ENCODE measurements around the gene SLC16A4.
A peak's percentile ranks its signal among the peaks of the same experiment; 100 is the strongest.
"Not testable (repeated sequence)": the region's sequence is repeated elsewhere in the genome, so short reads cannot be mapped to it uniquely, and the experiment has no call there.

SLC16A4 gene

GRCh38 chr1:110409316-110409715, 18.5 kb upstream of the SLC16A4 start:
- no peak overlapping the region for H3K4me3 ChIP-seq (ENCODE audit: low read depth, low read length)

GRCh38 chr1:110408488-110408887, 17.7 kb upstream of the SLC16A4 start:
- no peak overlapping the region for H3K4me3 ChIP-seq (ENCODE audit: low read depth, low read length)

- peak within 1 kb of the TSS; percentile 66 for H3K4me3 ChIP-seq (ENCODE audit: low read depth, low read length)
Observed at GRCh38 chr1:110407260-110408210, 16.7 kb upstream of the SLC16A4 start, which contains the start of gene LAMTOR5. Gene LAMTOR5 (minus strand): TSS chr1:110407694. CDS start chr1:110407620, 74 bp downstream.

- peak overlapping the region; percentile 66 for H3K4me3 ChIP-seq (ENCODE audit: low read depth, low read length)
Observed at GRCh38 chr1:110406407-110406806, 15.6 kb upstream of the SLC16A4 start.

GRCh38 chr1:110404401-110404800, 13.6 kb upstream of the SLC16A4 start:
- no peak overlapping the region for H3K4me3 ChIP-seq (ENCODE audit: low read depth, low read length)

DNA sequence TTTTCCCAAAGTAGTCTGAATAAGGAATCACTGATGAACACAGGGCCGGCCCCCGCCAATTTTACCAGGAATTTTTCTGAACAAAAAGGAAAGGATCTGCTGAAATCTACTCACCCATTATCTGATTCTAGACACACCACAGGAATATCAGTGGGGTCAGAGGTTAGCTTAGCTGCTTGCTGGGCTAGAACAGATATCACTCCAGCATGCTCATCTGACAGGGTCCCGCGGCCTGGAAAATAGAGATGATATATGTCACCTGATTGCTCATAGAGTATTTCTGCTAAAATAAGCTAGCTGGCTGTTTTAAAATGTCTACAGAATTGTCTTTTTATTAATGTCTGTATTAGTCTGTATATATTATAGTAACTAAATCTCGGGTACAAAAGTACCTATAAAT, 13.0 kb upstream of the SLC16A4 start:
- no peak overlapping the region for H3K4me3 ChIP-seq (ENCODE audit: low read depth, low read length)

GRCh38 chr1:110396259-110396958, 5.6 kb upstream of the SLC16A4 start:
- H3K4me3 ChIP-seq (ENCODE audit: low read depth, low read length): not testable (repeated sequence)

- no peak overlapping the region for H3K4me3 ChIP-seq (ENCODE audit: low read depth, low read length)
Observed at GRCh38 chr1:110394493-110394820, 3.6 kb upstream of the SLC16A4 start.

DNA sequence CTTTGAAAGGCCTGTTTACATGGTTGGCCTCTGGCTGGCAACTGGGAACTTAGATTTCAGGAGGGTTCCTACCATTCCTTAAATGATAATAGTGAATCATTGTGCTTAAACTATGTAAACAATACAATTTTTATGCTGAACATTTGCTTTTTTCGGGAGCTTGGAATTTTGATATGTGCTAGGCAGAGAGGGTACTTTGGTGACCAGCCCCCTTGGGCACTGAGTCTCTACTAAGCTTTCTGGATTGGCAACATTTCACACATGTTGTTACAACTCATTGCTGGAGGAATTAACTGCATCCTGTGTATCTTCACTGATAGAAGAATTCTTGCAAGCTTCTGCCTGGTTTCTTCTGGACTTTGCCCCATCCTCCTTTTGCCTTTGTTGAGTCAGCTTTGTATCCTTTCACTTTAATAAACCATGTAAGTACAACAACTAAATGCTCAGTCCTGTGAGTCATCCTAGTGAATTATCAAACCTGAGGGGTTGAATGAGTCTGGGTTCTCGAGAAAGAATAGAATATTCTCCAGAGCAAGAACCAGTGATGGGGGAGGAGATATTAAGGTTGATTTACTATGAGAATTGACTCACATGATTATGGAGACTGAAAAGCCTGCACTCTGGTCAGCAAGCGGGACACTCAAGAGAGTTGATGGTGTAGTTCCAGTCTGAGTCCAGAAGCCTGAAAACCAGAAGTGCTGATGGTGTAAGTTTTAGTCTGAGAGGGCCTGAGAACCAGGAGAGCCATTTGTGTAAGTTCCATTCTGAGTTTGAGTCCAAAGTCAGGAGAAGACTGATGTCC, 3.1 kb upstream of the SLC16A4 start:
- no peak overlapping the region for H3K4me3 ChIP-seq (ENCODE audit: low read depth, low read length)

DNA sequence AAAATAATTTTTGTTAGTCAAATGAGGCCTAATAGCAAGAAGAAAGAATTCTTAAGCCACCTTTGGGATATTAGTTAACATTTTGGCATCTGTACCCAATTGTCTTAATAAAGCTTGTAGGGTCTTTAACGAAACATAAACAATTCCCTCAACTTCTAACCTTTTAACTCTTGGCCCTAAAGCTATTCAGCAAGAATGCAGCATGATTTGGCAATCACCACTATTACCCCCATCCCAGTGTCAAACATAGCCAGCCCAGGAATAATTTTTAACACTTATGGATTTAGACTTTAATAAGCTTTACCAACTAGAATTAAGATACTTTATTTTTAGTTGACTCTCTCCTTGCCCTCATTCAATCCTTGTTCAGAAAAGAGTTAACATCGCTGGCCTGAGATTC, 2.5 kb upstream of the SLC16A4 start:
- no peak overlapping the region for H3K4me3 ChIP-seq (ENCODE audit: low read depth, low read length)

DNA sequence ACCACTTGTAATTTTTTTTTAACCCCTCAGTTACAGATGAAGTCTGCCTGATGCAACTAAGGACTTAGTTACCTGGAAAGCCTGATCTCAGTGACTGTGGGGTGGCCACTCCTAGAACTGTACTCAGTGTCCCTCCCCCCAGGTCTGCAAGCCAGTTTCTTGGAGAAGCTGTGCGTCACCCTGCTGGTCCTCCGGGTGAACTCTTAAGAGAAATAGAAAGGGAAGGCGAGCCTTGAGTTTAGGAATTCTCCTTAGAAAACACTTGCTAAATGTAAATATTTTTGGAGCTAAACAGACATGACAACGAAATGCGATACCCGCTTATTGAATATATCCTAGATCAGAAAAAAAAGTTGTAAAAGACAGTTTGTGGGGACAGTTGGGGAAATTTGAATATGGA, 730 bp downstream of the SLC16A4 start:
- no peak overlapping the region for H3K4me3 ChIP-seq (ENCODE audit: low read depth, low read length)

DNA sequence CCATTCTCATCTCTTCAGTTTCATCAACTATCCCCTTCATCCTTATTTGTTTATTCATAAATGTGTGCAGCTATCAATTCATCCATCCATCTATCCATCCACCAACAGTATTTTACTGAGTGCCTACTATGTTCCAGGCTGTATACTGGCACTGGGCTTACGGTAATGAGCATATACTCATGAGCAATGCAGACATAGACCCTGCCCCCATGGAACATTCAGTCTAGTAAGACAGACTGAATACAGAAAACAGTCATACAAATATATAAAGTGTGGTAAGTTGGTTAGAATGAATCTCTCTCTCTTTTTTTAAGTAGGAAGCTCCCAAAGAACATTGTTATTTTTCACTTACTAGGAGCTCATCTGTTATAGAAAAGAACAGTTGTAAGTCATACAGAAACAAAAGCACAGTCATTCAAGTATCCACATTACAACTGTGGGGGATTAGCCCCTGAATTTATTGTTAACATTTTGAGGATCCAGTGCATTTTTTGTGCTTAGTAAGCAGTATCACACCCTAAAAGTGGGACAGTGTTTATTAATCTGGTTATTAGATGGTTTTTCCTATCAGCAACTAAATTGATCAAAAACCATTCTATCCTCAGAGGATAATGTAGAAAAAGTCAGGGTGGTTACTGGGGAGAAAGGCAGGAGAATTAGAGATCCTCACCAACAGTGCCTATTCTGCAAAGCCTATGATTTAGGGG, 3.6 kb downstream of the SLC16A4 start:
- no peak overlapping the region for H3K4me3 ChIP-seq (ENCODE audit: low read depth, low read length)

GRCh38 chr1:110385369-110385768, 5.5 kb downstream of the SLC16A4 start:
- H3K4me3 ChIP-seq (ENCODE audit: low read depth, low read length): no peak overlapping the region

DNA sequence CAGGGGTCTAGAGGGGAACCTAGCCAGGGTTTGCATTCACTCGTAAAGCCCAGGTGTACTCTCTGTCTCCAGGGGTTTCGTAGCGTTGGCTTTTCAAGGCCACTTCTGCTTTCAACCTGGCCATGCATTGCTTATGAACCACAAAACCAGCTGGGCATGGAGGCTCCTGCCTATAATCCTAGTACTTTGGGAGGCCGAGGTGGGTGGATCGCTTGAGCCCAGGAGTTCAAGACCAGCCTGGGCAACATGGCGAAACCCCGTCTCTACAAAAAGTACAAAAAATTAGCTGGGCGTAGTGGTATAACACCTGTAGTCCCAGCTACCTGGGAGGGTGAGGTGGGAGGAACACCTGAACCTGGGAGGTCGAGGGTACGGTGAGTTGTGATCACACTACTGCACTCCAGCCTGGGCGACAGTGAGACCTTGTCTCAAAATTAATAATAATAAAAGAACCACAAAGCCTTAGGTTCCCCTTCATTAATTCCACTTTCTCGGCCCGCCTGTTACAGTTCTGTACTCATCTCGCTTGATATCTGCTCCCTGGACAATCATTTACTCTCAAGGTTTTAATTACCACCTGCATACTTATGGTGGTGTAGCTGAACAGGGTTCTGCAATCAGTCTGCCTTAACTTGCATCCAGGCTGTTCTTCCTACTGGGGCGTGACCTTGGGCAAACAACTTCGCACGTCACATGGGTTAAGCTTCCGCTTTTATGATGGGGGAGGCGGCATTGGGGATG, 6.1 kb downstream of the SLC16A4 start:
- H3K4me3 ChIP-seq (ENCODE audit: low read depth, low read length): no peak overlapping the region

- no peak overlapping the region for H3K4me3 ChIP-seq (ENCODE audit: low read depth, low read length)
Observed at GRCh38 chr1:110383251-110383990, 7.4 kb downstream of the SLC16A4 start.

GRCh38 chr1:110380672-110381283, 10.0 kb downstream of the SLC16A4 start:
- H3K4me3 ChIP-seq (ENCODE audit: low read depth, low read length): no peak overlapping the region

DNA sequence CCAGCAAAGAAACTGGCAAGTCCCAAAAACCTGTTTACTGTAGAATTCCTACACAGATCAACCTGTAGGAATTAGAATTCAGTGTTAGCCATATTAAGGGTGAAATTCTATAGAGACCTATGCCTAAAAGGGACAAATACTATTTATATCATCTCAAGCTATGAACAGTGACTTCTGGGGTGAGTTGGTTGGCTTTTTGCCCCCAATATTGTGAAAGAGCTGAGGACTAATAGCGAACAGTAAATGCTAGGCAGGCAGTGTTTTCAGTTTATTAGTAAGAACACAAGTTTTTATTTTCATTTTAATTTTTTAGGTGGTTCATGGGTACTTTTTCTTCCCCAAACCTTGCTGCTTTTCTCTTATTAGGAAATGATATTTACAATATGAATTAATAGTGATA, 15.3 kb downstream of the SLC16A4 start:
- H3K4me3 ChIP-seq (ENCODE audit: low read depth, low read length): no peak overlapping the region

- no peak overlapping the region for H3K4me3 ChIP-seq (ENCODE audit: low read depth, low read length)
Observed at GRCh38 chr1:110370827-110371226, 20.0 kb downstream of the SLC16A4 start.

DNA sequence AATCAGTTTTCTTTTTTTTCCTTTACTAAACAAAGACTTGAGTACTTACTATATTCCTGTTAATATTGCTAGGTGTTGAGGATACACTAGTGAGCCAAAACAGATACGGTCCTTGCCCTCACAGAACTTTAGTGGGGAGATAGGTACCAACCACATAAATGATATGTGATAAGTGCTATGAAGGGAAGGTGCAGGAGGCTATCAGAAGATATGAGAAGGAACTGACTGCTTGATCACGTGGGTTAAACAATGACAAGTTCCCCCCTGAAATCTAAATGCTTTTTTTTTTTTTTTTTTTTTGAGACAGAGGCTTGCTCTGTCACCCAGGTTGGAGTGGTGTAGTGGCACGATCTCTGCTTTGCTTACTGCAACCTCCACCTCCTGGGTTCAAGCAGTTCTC, 26.6 kb downstream of the SLC16A4 start:
- H3K4me3 ChIP-seq (ENCODE audit: low read depth, low read length): no peak overlapping the region

Data from iPS-11a (cell line).